ENCODE data around the gene ABCC4. TPM values are rescaled to one million over a fixed set of nuclear protein-coding genes. Genes with fewer than 3 reads are reported as not detected.

ABCC4 gene
- total RNA-seq, 1 experiment from 2014 or later, result 26.3 TPM

GRCh38 chr13:95124959-95125358 is 176.3 kb downstream of the ABCC4 start:
- ChIA-PET RAD21 (ENCODE audit: low non-redundant PET in 1 of 2, low total read pairs in 2 of 2, uncharacterized antibody in 2 of 2, unreplicated experiment in 2 of 2) (no interaction called here), POLR2A (no interaction called here), CTCF (no interaction called here)
- Histone ChIP-seq H2AFZ (ENCODE audit: low read depth, low read length, poor library complexity, severe bottlenecking) (no peak overlapping the region), H3K27ac (ENCODE audit: low read depth, low read length) (no peak overlapping the region), H3K9ac (ENCODE audit: low read length) (no peak overlapping the region), H3K9me2 (ENCODE audit: insufficient read depth) (no peaks in the 10 kb centered on the region), H3K27me3 (ENCODE audit: insufficient read depth, low read length) (no peaks in the 10 kb centered on the region), H3K4me2 (ENCODE audit: low read length) (no peak overlapping the region), H3K4me3 (replicated peaks in 1 of 2; ENCODE audit: low read depth in 1 of 2, low read length in 2 of 2) (no peak overlapping the region), H3K9me3 (ENCODE audit: control insufficient read depth in 1 of 2, insufficient read depth in 1 of 2, low read depth in 1 of 2, low read length in 2 of 2) (no peaks in the 10 kb centered on the region), H4K20me1 (ENCODE audit: insufficient read depth) (no peaks in the 10 kb centered on the region), H3K36me3 (ENCODE audit: control insufficient read depth in 1 of 2, insufficient read depth in 2 of 2, low read length in 2 of 2) (no peaks in the 10 kb centered on the region), H3K79me2 (ENCODE audit: insufficient read depth, low read length) (no peaks in the 10 kb centered on the region), H3K4me1 (ENCODE audit: control insufficient read depth in 1 of 2, insufficient read depth in 2 of 2, low read length in 2 of 2) (no peaks in the 10 kb centered on the region)
- ATAC-seq (no peak), DNase-seq (ENCODE audit: low read depth, low spot score) (no peak)
- intact Hi-C loops (cut with micrococcal nuclease), result no loop called here
- TF ChIP-seq ELF1 (IDR thresholded peaks at IDR 0.05; ENCODE audit: borderline replicate concordance, low read depth), result no peak
- no peak for TF ChIP-seq ZFX (IDR thresholded peaks at IDR 0.05)
- TF ChIP-seq EZH2phosphoT487 (IDR thresholded peaks at IDR 0.05; ENCODE audit: borderline replicate concordance), result no peak
- no peak for TF ChIP-seq MAX (IDR thresholded peaks at IDR 0.05)
- TF ChIP-seq REST (IDR thresholded peaks at IDR 0.05; ENCODE audit: low read depth), result no peak
- TF ChIP-seq ZNF274 (IDR thresholded peaks at IDR 0.05; ENCODE audit: low read depth, low read length), result no peak
- TF ChIP-seq EZH2 (IDR thresholded peaks at IDR 0.05), result no peak
- TF ChIP-seq, protein P1, sequence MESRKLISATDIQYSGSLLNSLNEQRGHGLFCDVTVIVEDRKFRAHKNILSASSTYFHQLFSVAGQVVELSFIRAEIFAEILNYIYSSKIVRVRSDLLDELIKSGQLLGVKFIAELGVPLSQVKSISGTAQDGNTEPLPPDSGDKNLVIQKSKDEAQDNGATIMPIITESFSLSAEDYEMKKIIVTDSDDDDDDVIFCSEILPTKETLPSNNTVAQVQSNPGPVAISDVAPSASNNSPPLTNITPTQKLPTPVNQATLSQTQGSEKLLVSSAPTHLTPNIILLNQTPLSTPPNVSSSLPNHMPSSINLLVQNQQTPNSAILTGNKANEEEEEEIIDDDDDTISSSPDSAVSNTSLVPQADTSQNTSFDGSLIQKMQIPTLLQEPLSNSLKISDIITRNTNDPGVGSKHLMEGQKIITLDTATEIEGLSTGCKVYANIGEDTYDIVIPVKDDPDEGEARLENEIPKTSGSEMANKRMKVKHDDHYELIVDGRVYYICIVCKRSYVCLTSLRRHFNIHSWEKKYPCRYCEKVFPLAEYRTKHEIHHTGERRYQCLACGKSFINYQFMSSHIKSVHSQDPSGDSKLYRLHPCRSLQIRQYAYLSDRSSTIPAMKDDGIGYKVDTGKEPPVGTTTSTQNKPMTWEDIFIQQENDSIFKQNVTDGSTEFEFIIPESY (IDR thresholded peaks at IDR 0.05; ENCODE audit: extremely low read depth, insufficient replicate concordance, low read length), result no peak
- no peak for TF ChIP-seq CBX3 (IDR thresholded peaks at IDR 0.05; ENCODE audit: low read depth)
- no peak for TF ChIP-seq SRF (IDR thresholded peaks at IDR 0.05; ENCODE audit: low read depth)
- no peak for TF ChIP-seq TCF7L2 (IDR thresholded peaks at IDR 0.05; ENCODE audit: borderline replicate concordance, extremely low read depth, insufficient read depth, insufficient read length)
- no peak for TF ChIP-seq RAD21 (IDR thresholded peaks at IDR 0.05; ENCODE audit: low read depth)
- no peak for TF ChIP-seq SP1 (IDR thresholded peaks at IDR 0.05; ENCODE audit: low read depth)
- no peak for TF ChIP-seq FOSL1 (IDR thresholded peaks at IDR 0.05; ENCODE audit: low read depth)
- no TSS peak for BruUV-seq (replicated peaks)
